PFSK-1 (cell line): Measurements from ENCODE around the gene CEP43.

Source experiments
- FOXP2 ChIP-seq: optimal IDR thresholded peaks from 2 replicates; pipeline ENCODE3; 2011; ENCODE audit warnings: borderline replicate concordance, control low read depth, inconsistent platforms; ENCODE audit not compliant: insufficient read depth; ENCODE audit errors: extremely low read length, extremely low read depth
- POLR2AphosphoS5 ChIP-seq: IDR thresholded peaks from 2 replicates; pipeline ENCODE4 v1.6.1; 2012; ENCODE audit warnings: low read depth, mild to moderate bottlenecking, control low read depth, low read length, moderate library complexity
- REST ChIP-seq, 2 experiments: IDR thresholded peaks; 2 replicates each; pipeline versions ENCODE4 v1.6.1 to v1.8.0; 2011 to 2012; ENCODE audit warnings: low read depth in 2 of 2, low read length in 2 of 2, control low read depth in 1 of 2, inconsistent platforms in 1 of 2, mild to moderate bottlenecking in 1 of 2, moderate library complexity in 1 of 2; ENCODE audit not compliant: insufficient read depth in 1 of 2
- SIN3A ChIP-seq: IDR thresholded peaks from 2 replicates; pipeline ENCODE4 v1.6.1; 2012; ENCODE audit warnings: mild to moderate bottlenecking, low read length, moderate library complexity, borderline replicate concordance; ENCODE audit not compliant: insufficient read depth
- TAF1 ChIP-seq: IDR thresholded peaks from 2 replicates; pipeline ENCODE4 v1.6.1; 2012; ENCODE audit warnings: low read length, control low read depth, borderline replicate concordance; ENCODE audit not compliant: insufficient read depth

Gene CEP43

DNA sequence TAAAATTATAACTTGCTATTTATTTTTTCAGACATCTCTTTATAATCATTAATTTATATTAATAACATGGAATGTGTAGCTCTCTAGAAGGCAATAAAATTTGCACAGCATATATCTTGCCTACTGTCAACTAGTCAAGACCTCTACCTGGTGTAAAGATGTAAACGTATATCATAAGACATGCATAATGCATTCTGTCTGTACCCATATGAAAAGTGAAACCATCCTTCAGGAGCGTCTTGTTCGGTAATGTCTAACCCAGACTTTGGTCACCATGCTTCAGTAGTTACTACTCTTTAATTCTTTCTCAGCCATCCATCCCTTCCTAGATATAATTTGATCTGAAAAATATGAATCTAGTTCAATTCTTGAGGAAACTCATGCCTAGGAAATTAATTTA lies 21.0 kb downstream of the CEP43 start:
- TF ChIP-seq TAF1 (no peak), REST (IDR thresholded peaks at IDR 0.05; ENCODE audit: insufficient read depth in 1 of 2, low read depth in 2 of 2, low read length in 2 of 2) (no peak), FOXP2 (no peak), SIN3A (no peak), POLR2AphosphoS5 (no peak)

DNA sequence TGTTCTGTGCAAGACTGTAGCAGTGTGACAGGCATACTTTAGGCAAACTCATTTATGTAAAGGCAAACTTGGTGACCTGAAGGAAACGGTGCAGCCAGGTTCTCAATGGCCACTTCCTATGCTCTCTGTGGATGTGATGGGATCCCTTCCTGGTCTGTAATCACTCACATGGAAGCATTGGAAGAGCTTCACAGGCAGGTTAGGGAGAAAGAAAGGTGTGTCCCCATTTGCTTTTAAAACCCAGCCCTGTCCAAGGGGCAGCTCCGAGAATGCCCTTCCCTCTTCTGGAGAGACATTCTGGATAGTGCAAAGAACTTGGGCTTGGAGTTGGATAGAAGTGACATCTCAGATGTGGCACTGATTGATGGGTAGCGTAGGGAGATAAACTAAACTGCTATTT lies 28.1 kb downstream of the CEP43 start:
- TF ChIP-seq TAF1 (no peak), SIN3A (no peak), FOXP2 (no peak), POLR2AphosphoS5 (no peak), REST (IDR thresholded peaks at IDR 0.05; ENCODE audit: insufficient read depth in 1 of 2, low read depth in 2 of 2, low read length in 2 of 2) (no peak)

DNA sequence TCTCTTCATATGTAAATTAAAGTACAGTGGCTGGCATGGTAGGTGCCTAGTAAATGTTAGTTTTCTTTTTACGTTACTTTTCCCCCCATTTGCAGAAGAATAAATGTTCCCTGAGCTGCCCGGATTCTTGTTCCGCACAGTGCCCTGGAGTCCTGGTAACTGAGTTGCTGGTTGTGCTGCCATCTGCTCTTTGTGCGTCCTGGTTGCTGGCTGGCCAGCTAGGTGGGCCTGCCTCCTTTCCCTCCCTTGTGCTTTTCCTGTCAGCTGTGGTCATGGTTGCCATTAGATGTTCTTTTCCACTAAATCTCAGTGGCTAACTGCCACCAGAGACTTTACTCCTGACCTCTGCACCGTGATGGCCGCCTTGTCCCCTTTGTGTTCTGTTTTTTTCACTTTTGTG lies 28.6 kb downstream of the CEP43 start:
- TF ChIP-seq TAF1: no peak

DNA sequence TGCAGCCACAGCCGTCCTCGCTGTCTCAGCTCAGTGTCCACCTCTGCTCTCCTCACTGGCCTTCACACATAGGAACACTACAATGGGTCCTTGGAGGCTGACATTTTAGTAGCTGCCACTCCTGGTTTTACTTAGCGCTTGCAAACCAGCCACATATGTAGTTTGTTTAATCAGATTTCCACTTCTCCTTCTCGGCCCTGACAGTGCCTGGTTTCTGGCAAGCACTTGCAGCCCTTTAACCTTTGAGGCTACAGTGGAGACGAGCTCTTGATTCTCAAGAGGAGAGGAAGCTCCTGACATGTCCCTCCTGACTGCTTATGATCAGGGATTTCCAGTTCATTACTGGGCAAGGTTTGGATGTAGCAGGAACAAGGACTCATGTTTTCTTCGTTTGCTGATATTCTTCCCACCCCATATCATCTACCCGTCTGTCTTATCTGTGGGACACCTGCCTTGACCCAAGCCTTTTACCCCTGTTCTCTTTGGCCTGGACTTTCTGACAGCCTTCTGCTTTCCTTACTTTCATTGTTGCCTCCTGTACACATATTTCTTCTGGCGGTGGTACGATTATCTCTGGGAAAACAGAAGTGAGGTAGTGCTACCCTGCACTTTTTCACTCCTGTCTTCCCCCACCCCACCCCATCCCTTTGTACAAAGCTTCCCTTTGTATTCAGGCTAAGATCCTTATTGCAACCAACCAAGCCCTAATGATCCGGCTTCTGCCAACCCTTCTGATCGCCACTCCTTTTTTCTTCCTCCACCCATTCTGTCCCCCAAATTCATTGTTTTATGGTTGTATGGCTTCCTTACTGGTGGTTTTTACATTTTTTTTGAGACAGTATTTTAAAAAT lies 31.2 kb downstream of the CEP43 start:
- TF ChIP-seq POLR2AphosphoS5 (no peak), FOXP2 (no peak), SIN3A (no peak), TAF1 (no peak), REST (IDR thresholded peaks at IDR 0.05; ENCODE audit: insufficient read depth in 1 of 2, low read depth in 2 of 2, low read length in 2 of 2) (no peak)

DNA sequence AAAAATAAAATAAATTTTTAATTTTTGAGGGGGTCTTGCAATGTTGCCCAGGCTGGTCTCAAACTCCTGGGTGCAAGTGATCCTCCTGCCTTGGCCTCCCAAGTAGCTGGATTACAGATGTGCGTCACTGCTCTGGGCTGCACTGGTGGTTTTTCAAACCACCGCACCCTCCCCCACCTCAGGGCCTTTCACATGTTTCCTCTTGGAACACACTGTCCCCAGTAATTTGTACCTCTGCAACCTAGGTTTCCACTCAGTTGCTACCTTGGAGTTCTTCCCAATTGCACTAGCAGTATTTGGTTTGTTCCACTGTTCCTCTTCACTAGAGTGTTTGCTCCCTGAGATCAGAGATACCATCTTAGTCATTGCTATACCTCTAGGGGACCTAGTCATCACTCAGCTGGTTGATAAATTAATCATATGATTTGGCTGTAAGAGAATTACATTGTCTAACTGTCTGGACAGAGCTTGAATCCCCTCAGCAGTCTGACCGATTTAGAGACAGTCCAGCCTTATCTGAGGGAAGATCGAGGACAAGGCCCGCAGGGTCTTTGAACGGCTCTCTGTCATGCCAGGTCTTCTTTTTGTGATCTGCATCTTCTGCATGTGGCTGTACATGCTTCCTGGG lies 32.0 kb downstream of the CEP43 start:
- TF ChIP-seq SIN3A: no peak
- no peak for TF ChIP-seq POLR2AphosphoS5
- no peak for TF ChIP-seq REST (IDR thresholded peaks at IDR 0.05; ENCODE audit: insufficient read depth in 1 of 2, low read depth in 2 of 2, low read length in 2 of 2)
- TF ChIP-seq TAF1: no peak
- no peak for TF ChIP-seq FOXP2
